Right renal cortex interstitium (tissue), 3 donors: ENCODE data around the gene ELK4. TPM values are rescaled to one million over a fixed set of nuclear protein-coding genes. Genes with fewer than 3 reads are reported as not detected.

ENCODE experiments used
- DNase-seq, 3 donors: peaks; one replicate each; pipeline ENCODE4 v3.0.0-alpha.2; 2013; ENCODE audit warnings: low read depth in 3 of 3, low spot score in 2 of 3
- polyA plus RNA-seq, 3 donors: library from polyadenylated mRNA; unstranded; fragments of 120-200 nt; gene quantifications; one replicate each; pipeline ENCODE4 v1.2.1, GENCODE V29; 2013; ENCODE audit not compliant: insufficient read length in 3 of 3

ELK4 gene
- polyA plus RNA-seq, 3 donors = 15.9 to 16.4 (median 16.2) TPM

DNA sequence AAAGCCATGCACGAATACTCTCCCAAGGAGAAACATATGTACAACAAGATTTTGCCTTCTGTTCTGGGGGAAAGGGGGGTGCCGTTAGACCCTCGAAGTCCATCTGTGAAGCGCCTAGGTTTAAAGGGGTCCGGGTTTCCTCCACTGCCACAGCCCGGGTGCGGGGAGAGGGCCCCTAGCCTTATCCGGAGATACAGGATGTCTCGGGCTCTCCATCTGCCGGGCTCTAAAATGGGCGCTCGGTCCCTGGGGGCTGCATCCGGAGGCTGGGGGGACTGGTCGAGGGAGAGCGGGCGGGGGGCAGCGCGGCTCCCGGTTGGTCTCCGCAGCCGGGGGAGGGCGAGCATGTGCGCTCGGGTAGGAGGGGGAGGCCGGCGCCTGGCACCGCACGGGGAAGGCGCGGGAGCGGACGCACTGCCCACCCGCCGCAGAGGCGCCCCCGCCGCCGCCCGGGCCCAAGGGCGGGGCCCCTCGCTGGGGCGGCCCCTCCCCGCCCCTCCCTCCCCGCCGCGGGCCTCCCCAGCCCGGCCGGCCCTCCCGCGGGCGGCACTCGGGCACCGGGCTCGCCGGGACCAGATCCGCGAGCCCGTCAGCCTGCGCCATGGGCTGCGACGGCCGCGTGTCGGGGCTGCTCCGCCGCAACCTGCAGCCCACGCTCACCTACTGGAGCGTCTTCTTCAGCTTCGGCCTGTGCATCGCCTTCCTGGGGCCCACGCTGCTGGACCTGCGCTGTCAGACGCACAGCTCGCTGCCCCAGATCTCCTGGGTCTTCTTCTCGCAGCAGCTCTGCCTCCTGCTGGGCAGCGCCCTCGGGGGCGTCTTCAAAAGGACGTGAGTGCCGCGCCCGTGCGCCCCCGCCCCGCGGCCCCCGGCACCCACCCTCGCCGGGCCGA lies 63.1 kb downstream of the ELK4 start:
- no peak for DNase-seq

- DNase-seq = no peak
Observed at GRCh38 chr1:205568135-205568468, 63.7 kb downstream of the ELK4 start.

DNA sequence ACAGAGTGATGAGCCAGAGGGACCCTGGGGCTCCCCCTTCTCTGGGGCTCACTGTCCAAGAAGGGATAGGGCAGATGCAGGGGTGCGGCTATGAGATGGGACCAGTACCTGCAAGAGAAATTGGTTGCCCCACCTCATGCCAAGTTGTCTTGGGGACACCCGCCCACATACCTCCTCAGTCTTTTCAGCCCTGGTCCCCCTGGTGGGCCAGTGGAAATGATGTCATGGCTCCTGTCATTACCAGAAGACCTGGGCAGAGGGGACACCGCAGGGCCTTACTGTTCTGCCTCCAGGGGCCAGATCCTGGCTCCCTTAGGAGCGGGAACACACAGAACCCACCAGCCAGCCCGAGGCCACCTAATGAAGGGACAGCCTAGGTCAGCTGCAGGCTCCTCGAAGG lies 64.1 kb downstream of the ELK4 start:
- DNase-seq = no peak

DNA sequence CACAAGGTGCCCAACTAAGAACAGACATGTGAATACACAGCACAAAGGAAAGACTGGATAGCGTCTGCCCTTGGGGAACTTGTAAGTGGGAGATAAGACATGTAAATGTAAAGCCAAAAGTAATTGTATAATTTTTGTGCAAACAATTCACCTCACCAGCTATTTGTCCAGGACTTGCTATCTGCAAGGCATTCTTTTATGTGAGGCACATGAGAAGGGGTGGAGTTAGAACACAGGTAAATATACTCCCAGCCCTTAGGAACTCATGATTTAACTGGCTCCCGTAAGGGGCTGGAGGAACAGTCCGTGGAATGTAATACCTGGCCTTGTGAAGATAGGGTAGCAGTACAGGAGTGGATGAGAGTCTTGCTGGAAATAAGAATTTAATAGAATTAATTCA lies 66.0 kb downstream of the ELK4 start:
- DNase-seq = no peak

DNA sequence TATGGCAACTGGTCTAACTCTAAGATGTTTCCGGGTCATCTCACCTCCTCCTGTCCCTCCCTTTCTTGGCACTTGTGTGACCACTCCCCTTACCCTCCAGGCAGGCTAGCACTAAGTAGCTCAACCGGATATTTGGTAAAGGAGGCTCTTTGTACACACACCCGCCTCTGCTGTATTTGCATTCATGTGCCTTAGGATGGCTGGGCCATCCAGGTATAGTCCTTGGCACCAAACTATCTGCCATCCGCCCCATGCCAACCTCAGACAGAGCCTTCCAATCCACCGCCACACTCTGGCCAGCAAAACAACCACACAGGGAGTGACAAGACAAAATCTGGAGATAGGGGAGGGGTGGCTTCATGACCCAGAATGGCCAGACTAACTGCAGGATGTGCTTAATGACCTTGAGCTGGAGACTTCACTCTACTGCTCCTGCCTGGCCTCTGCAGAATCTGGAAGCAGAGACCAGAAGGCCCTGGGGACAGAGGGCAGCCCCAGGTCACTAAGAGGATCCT lies 67.8 kb downstream of the ELK4 start:
- DNase-seq = no peak

GRCh38 chr1:205561501-205562203 lies 70.2 kb downstream of the ELK4 start:
- DNase-seq = no peak

Other genes starting within 250 kb of the ELK4 start
- 1 to 10 TPM; 3.3 to 3.9 (median 3.6) TPM for gene LEMD1, start 210.0 kb downstream of the ELK4 start, polyA plus RNA-seq
- gene BLACAT1, start 176.0 kb downstream of the ELK4 start, polyA plus RNA-seq = 1 to 10 TPM; 2.3 to 2.7 (median 2.6) TPM
- 10 to 100 TPM; 17.4 to 22.1 (median 18.2) TPM for gene CDK18, start 127.3 kb downstream of the ELK4 start, polyA plus RNA-seq
- 1 to 10 TPM; 6.8 to 8.2 (median 6.9) TPM for gene SLC45A3, start 48.5 kb upstream of the ELK4 start, polyA plus RNA-seq
- gene NUCKS1, start 118.2 kb upstream of the ELK4 start, polyA plus RNA-seq = 100 to 1,000 TPM; 457 to 475 (median 459) TPM
- gene RAB29, start 143.5 kb upstream of the ELK4 start, polyA plus RNA-seq = 10 to 100 TPM; 26.3 to 40.5 (median 33.8) TPM
- 10 to 100 TPM; 27.9 to 34.3 (median 30.6) TPM for gene SLC41A1, start 181.2 kb upstream of the ELK4 start, polyA plus RNA-seq
- gene PM20D1, start 218.1 kb upstream of the ELK4 start, polyA plus RNA-seq = 1 to 10 TPM; 1.1 to 3.3 (median 1.7) TPM